GM12878 (cell line): Measurements from ENCODE around the gene TRAF3IP1. TPM values are rescaled to one million over a fixed set of nuclear protein-coding genes. Genes with fewer than 3 reads are reported as not detected.

Experiments used
- ASH2L ChIP-seq: fragments of 300-600, 200-600 bp; sonication (generic); IDR thresholded peaks from 2 replicates; pipeline ENCODE4 v1.6.1; 2017; ENCODE audit warnings: low read depth, mild to moderate bottlenecking, borderline replicate concordance
- CBFB ChIP-seq: IDR thresholded peaks from 2 replicates; pipeline ENCODE4 v1.6.1; 2016; ENCODE audit warnings: antibody characterized with exemption, low read depth
- EED ChIP-seq: sonication (generic); IDR thresholded peaks from 2 replicates; pipeline ENCODE4 v1.6.1; 2016; ENCODE audit warnings: antibody characterized with exemption, low read depth
- HDAC6 ChIP-seq: fragments of 200-600 bp; sonication (generic); IDR thresholded peaks from one replicate; pipeline ENCODE4 v1.8.0; 2017; ENCODE audit warnings: antibody characterized with exemption; ENCODE audit not compliant: unreplicated experiment
- IRF4 ChIP-seq: IDR thresholded peaks from 2 replicates; pipeline ENCODE4 v1.6.1; 2011; ENCODE audit warnings: low read depth, low read length
- MEF2A ChIP-seq: IDR thresholded peaks from 2 replicates; pipeline ENCODE4 v1.6.1; 2011; ENCODE audit warnings: low read depth, mild to moderate bottlenecking, low read length, moderate library complexity; ENCODE audit not compliant: insufficient read depth
- PAX5 ChIP-seq: IDR thresholded peaks from 2 replicates; pipeline ENCODE4 v1.6.1; 2011; ENCODE audit warnings: low read depth, low read length, borderline replicate concordance
- POLR2AphosphoS2 ChIP-seq: IDR thresholded peaks from 2 replicates; pipeline ENCODE4 v1.6.1; 2011; ENCODE audit warnings: low read depth, mild to moderate bottlenecking, low read length, improper control_type of control experiment, moderate library complexity
- SIX5 ChIP-seq: IDR thresholded peaks from 2 replicates; pipeline ENCODE4 v1.6.1; 2011; ENCODE audit warnings: mild to moderate bottlenecking, low read depth, low read length, moderate library complexity; ENCODE audit not compliant: severe bottlenecking
- SRF ChIP-seq, 2 experiments: IDR thresholded peaks; 2 replicates each; pipeline ENCODE4 v1.6.1; 2011; ENCODE audit warnings: low read depth in 2 of 2, low read length in 2 of 2, mild to moderate bottlenecking in 1 of 2, moderate library complexity in 1 of 2
- TCF7 ChIP-seq: IDR thresholded peaks from 2 replicates; pipeline ENCODE4 v1.6.1; 2014; ENCODE audit warnings: antibody characterized with exemption, borderline replicate concordance
- polyA plus RNA-seq, 11 experiments: library from polyadenylated mRNA; depleted of rRNA in 4 of 11; unstranded in 6 of 11; stranded (reverse) in 5 of 11; fragments of >200 nt; fragmentation: Nextera tagmentation in 4 of 11; fragmentation: Illumina TruSeq in 1 of 11; extraction: Ambion mirVana in 4 of 11; extraction: Trizol in 1 of 11; gene quantifications; 1 replicate in 1 of 11; 2 replicates in 10 of 11; pipeline versions ENCODE4 v1.2.1 to v1.2.3, GENCODE V29; 2011 to 2016; ENCODE audit warnings: inconsistent platforms in 2 of 11, missing spikeins in 2 of 11, low read depth in 1 of 11
- total RNA-seq, 4 experiments: library from RNA; depleted of rRNA in 3 of 4; stranded (reverse); fragments of >200 nt in 3 of 4; fragmentation: Illumina TruSeq in 1 of 4; extraction: Trizol in 1 of 4; gene quantifications; 2 replicates each; pipeline versions ENCODE4 v1.2.1 to v1.2.3, GENCODE V29; 2013 to 2021
- TF ChIP-seq, protein P1 (sequence below): fragments of 450-650 bp; IDR thresholded peaks from 2 replicates; pipeline ENCODE4 v1.6.1; 2014; ENCODE audit warnings: mild to moderate bottlenecking
- TF ChIP-seq, protein P2 (sequence below): fragments of 450-650 bp; IDR thresholded peaks from 2 replicates; pipeline ENCODE4 v1.6.1; 2017; ENCODE audit warnings: low read depth, mild to moderate bottlenecking, moderate library complexity
- TF ChIP-seq, protein P3 (sequence below): IDR thresholded peaks from 2 replicates; pipeline ENCODE4 v1.6.1; 2012; ENCODE audit warnings: low read depth, low read length, improper control_type of control experiment
- TF ChIP-seq, protein P4 (sequence below): fragments of 450-650 bp; IDR thresholded peaks from 2 replicates; pipeline ENCODE4 v1.6.1; 2018; ENCODE audit warnings: borderline replicate concordance, mild to moderate bottlenecking; ENCODE audit not compliant: partially characterized antibody
- TF ChIP-seq, protein P5 (sequence below): fragments of 450-650 bp; IDR thresholded peaks from 2 replicates; pipeline ENCODE4 v1.6.1; 2017; ENCODE audit warnings: mild to moderate bottlenecking
- TF ChIP-seq, protein P6 (sequence below): fragments of 450-650 bp; IDR thresholded peaks from 2 replicates; pipeline ENCODE4 v1.6.1; 2018; ENCODE audit warnings: mild to moderate bottlenecking, low read depth, moderate library complexity; ENCODE audit not compliant: partially characterized antibody

The TRAF3IP1 gene
- total and polyA plus RNA-seq, 10 of the 15 experiments (the other 5 are each of a cell fraction or from before 2014, with no cell fraction given), result 1.6 to 7.5 (median 3.6) TPM

DNA sequence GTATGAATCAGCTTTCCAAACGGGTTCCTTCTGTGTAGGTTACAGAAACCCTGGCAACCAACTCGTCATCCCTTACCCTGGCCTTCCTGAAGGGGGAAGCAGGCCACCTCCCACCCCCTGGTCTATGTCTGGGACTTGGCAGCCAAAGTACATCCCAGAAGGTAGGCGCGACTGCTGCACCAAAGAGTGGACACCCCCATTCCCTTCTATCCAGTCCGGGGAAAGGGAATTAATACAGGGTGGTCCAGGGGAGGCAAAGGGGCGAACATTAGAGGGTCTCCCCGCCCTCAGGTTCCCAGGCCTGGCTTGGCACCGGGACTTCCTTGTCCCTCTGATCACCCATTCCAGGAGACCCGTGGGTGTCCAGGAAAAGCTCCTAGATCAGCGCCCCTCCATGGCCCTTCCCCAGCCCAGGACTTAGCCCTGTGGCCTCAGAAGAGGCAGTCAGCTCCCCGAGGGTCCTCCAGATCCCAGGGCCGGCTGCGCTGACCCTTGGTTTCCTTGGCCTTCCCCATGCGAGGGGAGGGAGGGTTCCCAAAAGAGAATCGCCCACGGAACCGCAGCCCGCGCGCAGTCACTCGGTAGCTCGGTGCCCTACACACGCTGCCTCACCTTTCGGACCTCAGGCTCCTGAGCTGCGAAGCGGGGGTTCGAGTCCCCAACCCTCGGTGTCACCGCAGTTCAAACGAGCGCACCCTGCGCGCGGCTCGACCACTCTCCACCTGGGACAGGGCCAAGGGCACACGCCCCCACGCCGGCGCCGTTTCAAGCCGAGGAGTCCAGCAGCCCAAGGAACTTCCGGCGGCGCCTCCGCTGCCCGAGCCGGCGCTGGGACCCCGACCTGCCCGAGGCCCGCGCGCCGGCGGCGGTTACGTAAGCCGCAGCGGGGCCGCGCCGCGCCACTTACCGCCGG lies 32.3 kb upstream of the TRAF3IP1 start, which contains the start of gene PER2 (continued):
- TF ChIP-seq, protein P1, sequence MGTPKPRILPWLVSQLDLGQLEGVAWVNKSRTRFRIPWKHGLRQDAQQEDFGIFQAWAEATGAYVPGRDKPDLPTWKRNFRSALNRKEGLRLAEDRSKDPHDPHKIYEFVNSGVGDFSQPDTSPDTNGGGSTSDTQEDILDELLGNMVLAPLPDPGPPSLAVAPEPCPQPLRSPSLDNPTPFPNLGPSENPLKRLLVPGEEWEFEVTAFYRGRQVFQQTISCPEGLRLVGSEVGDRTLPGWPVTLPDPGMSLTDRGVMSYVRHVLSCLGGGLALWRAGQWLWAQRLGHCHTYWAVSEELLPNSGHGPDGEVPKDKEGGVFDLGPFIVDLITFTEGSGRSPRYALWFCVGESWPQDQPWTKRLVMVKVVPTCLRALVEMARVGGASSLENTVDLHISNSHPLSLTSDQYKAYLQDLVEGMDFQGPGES, result no peak
- TF ChIP-seq TCF7 (no peak), SRF (IDR thresholded peaks at IDR 0.05; ENCODE audit: low read depth in 2 of 2, low read length in 2 of 2) (no peak), EED (no peak), CBFB (no peak), ASH2L (no peak), MEF2A (no peak), POLR2AphosphoS2 (no peak), PAX5 (no peak), IRF4 (no peak), SIX5 (no peak), HDAC6 (no peak)
- TF ChIP-seq, protein P2, sequence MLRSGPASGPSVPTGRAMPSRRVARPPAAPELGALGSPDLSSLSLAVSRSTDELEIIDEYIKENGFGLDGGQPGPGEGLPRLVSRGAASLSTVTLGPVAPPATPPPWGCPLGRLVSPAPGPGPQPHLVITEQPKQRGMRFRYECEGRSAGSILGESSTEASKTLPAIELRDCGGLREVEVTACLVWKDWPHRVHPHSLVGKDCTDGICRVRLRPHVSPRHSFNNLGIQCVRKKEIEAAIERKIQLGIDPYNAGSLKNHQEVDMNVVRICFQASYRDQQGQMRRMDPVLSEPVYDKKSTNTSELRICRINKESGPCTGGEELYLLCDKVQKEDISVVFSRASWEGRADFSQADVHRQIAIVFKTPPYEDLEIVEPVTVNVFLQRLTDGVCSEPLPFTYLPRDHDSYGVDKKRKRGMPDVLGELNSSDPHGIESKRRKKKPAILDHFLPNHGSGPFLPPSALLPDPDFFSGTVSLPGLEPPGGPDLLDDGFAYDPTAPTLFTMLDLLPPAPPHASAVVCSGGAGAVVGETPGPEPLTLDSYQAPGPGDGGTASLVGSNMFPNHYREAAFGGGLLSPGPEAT, result no peak
- TF ChIP-seq, protein P3, sequence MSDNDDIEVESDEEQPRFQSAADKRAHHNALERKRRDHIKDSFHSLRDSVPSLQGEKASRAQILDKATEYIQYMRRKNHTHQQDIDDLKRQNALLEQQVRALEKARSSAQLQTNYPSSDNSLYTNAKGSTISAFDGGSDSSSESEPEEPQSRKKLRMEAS, result no peak
- TF ChIP-seq, protein P4, sequence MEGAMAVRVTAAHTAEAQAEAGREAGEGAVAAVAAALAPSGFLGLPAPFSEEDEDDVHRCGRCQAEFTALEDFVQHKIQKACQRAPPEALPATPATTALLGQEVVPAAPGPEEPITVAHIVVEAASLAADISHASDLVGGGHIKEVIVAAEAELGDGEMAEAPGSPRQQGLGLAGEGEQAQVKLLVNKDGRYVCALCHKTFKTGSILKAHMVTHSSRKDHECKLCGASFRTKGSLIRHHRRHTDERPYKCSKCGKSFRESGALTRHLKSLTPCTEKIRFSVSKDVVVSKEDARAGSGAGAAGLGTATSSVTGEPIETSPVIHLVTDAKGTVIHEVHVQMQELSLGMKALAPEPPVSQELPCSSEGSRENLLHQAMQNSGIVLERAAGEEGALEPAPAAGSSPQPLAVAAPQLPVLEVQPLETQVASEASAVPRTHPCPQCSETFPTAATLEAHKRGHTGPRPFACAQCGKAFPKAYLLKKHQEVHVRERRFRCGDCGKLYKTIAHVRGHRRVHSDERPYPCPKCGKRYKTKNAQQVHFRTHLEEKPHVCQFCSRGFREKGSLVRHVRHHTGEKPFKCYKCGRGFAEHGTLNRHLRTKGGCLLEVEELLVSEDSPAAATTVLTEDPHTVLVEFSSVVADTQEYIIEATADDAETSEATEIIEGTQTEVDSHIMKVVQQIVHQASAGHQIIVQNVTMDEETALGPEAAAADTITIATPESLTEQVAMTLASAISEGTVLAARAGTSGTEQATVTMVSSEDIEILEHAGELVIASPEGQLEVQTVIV, result no peak
- TF ChIP-seq, protein P5, sequence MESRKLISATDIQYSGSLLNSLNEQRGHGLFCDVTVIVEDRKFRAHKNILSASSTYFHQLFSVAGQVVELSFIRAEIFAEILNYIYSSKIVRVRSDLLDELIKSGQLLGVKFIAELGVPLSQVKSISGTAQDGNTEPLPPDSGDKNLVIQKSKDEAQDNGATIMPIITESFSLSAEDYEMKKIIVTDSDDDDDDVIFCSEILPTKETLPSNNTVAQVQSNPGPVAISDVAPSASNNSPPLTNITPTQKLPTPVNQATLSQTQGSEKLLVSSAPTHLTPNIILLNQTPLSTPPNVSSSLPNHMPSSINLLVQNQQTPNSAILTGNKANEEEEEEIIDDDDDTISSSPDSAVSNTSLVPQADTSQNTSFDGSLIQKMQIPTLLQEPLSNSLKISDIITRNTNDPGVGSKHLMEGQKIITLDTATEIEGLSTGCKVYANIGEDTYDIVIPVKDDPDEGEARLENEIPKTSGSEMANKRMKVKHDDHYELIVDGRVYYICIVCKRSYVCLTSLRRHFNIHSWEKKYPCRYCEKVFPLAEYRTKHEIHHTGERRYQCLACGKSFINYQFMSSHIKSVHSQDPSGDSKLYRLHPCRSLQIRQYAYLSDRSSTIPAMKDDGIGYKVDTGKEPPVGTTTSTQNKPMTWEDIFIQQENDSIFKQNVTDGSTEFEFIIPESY, result no peak
- TF ChIP-seq, protein P6, sequence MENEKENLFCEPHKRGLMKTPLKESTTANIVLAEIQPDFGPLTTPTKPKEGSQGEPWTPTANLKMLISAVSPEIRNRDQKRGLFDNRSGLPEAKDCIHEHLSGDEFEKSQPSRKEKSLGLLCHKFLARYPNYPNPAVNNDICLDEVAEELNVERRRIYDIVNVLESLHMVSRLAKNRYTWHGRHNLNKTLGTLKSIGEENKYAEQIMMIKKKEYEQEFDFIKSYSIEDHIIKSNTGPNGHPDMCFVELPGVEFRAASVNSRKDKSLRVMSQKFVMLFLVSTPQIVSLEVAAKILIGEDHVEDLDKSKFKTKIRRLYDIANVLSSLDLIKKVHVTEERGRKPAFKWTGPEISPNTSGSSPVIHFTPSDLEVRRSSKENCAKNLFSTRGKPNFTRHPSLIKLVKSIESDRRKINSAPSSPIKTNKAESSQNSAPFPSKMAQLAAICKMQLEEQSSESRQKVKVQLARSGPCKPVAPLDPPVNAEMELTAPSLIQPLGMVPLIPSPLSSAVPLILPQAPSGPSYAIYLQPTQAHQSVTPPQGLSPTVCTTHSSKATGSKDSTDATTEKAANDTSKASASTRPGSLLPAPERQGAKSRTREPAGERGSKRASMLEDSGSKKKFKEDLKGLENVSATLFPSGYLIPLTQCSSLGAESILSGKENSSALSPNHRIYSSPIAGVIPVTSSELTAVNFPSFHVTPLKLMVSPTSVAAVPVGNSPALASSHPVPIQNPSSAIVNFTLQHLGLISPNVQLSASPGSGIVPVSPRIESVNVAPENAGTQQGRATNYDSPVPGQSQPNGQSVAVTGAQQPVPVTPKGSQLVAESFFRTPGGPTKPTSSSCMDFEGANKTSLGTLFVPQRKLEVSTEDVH, result no peak
